ENCODE data around the gene SSR2.
"Not testable (repeated sequence)": the region's sequence is repeated elsewhere in the genome, so short reads cannot be mapped to it uniquely, and the experiment has no call there.

The SSR2 gene

GRCh38 chr1:156048663-156049258 lies 28.0 kb upstream of the SSR2 start:
- DNase-seq (ENCODE audit: low spot score): no peak

GRCh38 chr1:156045076-156045475 lies 24.3 kb upstream of the SSR2 start:
- DNase-seq (ENCODE audit: low spot score): no peak

GRCh38 chr1:156042828-156043227 lies 22.1 kb upstream of the SSR2 start:
- DNase-seq (ENCODE audit: low spot score): no peak

GRCh38 chr1:156034991-156035390 lies 14.2 kb upstream of the SSR2 start:
- DNase-seq (ENCODE audit: low spot score): not testable (repeated sequence)

- no peak for DNase-seq (ENCODE audit: low spot score)
Measured at GRCh38 chr1:156033011-156033410, 12.3 kb upstream of the SSR2 start.

- DNase-seq (ENCODE audit: low spot score): no peak
Measured at GRCh38 chr1:156026588-156026987, 5.8 kb upstream of the SSR2 start.

- DNase-seq (ENCODE audit: low spot score): no peak
Measured at GRCh38 chr1:156025876-156026275, 5.1 kb upstream of the SSR2 start.

GRCh38 chr1:156024801-156025200 lies 4.0 kb upstream of the SSR2 start:
- DNase-seq (ENCODE audit: low spot score): no peak

GRCh38 chr1:156021954-156022353 lies 1.2 kb upstream of the SSR2 start:
- DNase-seq (ENCODE audit: low spot score): no peak

- DNase-seq (ENCODE audit: low spot score): no peak
Measured at GRCh38 chr1:156021093-156021428, 310 bp upstream of the SSR2 start.

- no peak for DNase-seq (ENCODE audit: low spot score)
Measured at GRCh38 chr1:156019946-156020292, 832 bp downstream of the SSR2 start.

- DNase-seq (ENCODE audit: low spot score): no peak
Measured at GRCh38 chr1:156014829-156015228, 5.9 kb downstream of the SSR2 start.

GRCh38 chr1:156012051-156012817 lies 8.5 kb downstream of the SSR2 start:
- no peak for DNase-seq (ENCODE audit: low spot score)

- no peak for DNase-seq (ENCODE audit: low spot score)
Measured at GRCh38 chr1:156009404-156009803, 11.3 kb downstream of the SSR2 start.

GRCh38 chr1:156006666-156007376 lies 13.9 kb downstream of the SSR2 start:
- no peak for DNase-seq (ENCODE audit: low spot score)

GRCh38 chr1:156004843-156005584 lies 15.7 kb downstream of the SSR2 start:
- no peak for DNase-seq (ENCODE audit: low spot score)

- DNase-seq (ENCODE audit: low spot score): no peak
Measured at GRCh38 chr1:156003923-156004188, 16.9 kb downstream of the SSR2 start.

GRCh38 chr1:156002188-156002911 lies 18.4 kb downstream of the SSR2 start:
- DNase-seq (ENCODE audit: low spot score): no peak

GRCh38 chr1:156001662-156002171 lies 19.0 kb downstream of the SSR2 start:
- DNase-seq (ENCODE audit: low spot score): no peak

GRCh38 chr1:156001021-156001661 lies 19.6 kb downstream of the SSR2 start:
- no peak for DNase-seq (ENCODE audit: low spot score)

GRCh38 chr1:155999964-156000363 lies 20.8 kb downstream of the SSR2 start:
- no peak for DNase-seq (ENCODE audit: low spot score)

GRCh38 chr1:155996166-155996565 lies 24.6 kb downstream of the SSR2 start:
- DNase-seq (ENCODE audit: low spot score): no peak
